Small intestine (tissue), 7 donors: ENCODE results near the gene RCOR2. TPM values are rescaled to one million over a fixed set of nuclear protein-coding genes. Genes with fewer than 3 reads are reported as not detected.

Source experiments
- DNase-seq, 2 donors: peaks; one replicate each; pipeline versions ENCODE4 v3.0.0 to v3.0.0-alpha.2; 2013
- FAIRE-seq: peaks from 2 replicates; lab custom pipeline; 2012; peaks lifted over from hg19 to GRCh38; lab: Jason Lieb, UNC
- H3K27ac ChIP-seq, 3 donors: one replicate each; pipeline ENCODE4 v1.5.1; 2013; ENCODE audit warnings: low read length in 2 of 3, mild to moderate bottlenecking in 2 of 3, control low read depth in 1 of 3, inconsistent platforms in 1 of 3, low read depth in 1 of 3, moderate library complexity in 1 of 3
- H3K27me3 ChIP-seq, 3 donors: one replicate each; pipeline ENCODE4 v1.6.1; 2013; ENCODE audit warnings: low read length in 3 of 3, inconsistent platforms in 1 of 3; ENCODE audit not compliant: control insufficient read depth in 3 of 3, insufficient read depth in 3 of 3
- H3K36me3 ChIP-seq, 3 donors: one replicate each; pipeline ENCODE4 v1.6.1; 2013; ENCODE audit warnings: low read length in 3 of 3, inconsistent platforms in 1 of 3, low read depth in 1 of 3, mild to moderate bottlenecking in 1 of 3, moderate library complexity in 1 of 3; ENCODE audit not compliant: control insufficient read depth in 3 of 3, insufficient read depth in 2 of 3
- H3K4me1 ChIP-seq, 3 donors: one replicate each; pipeline ENCODE4 v1.6.1; 2013; ENCODE audit warnings: low read length in 2 of 3, inconsistent platforms in 1 of 3, low read depth in 1 of 3, mild to moderate bottlenecking in 1 of 3, moderate library complexity in 1 of 3; ENCODE audit not compliant: control insufficient read depth in 3 of 3, insufficient read depth in 2 of 3
- H3K4me3 ChIP-seq, 3 donors: one replicate each; pipeline ENCODE4 v1.5.1; 2013; ENCODE audit warnings: low read length in 3 of 3, control low read depth in 1 of 3, inconsistent platforms in 1 of 3, low read depth in 1 of 3, mild to moderate bottlenecking in 1 of 3, moderate library complexity in 1 of 3
- H3K9me3 ChIP-seq, 2 donors: one replicate each; pipeline ENCODE4 v1.6.1; 2013; ENCODE audit warnings: low read depth in 1 of 2, low read length in 1 of 2; ENCODE audit not compliant: control insufficient read depth in 2 of 2, insufficient read depth in 1 of 2
- WGBS, 3 donors: extraction: QIAGEN DNeasy Blood & Tissue Kit; methylation state at CpG; one replicate each; pipeline ENCODE4 v1.1.7; 2013; 5-methylcytosine and 5-hydroxymethylcytosine counted together
- polyA plus RNA-seq, 4 donors: library from polyadenylated mRNA; stranded (reverse) in 3 of 4; unstranded in 1 of 4; fragments of 200-250 nt in 3 of 4; fragments of 120-200 nt in 1 of 4; gene quantifications; one replicate each; pipeline versions ENCODE4 v1.2.1 to v1.2.3, GENCODE V29; 2013
- donor health status: healthy with polysubstance abuse.
- donor health status: control.
- donor health status: control.
- donor health status: Bipolar disorder and iron deficiency.
- donor health status: healthy.

RCOR2 gene
- polyA plus RNA-seq, 4 donors: 1.3 to 5.0 (median 2.1) TPM; not detected in 1

GRCh38 chr11:63907808-63908530 is 9.0 kb downstream of the RCOR2 start:
- H3K27me3 ChIP-seq: no peaks in the 10 kb centered on the region
- H3K27ac ChIP-seq: no peak overlapping the region
- 89 to 92% (median 91%) methylated on average over 21 of the region's 21 CpGs for WGBS, 3 donors
- H3K9me3 ChIP-seq: no peaks in the 10 kb centered on the region
- FAIRE-seq: no peak
- no peak overlapping the region for H3K4me3 ChIP-seq
- peaks cover 21 to 96% (median 45%) of the 10 kb centered on the region in 3 donors for H3K36me3 ChIP-seq
- peaks cover 0 to 4% (median 0%) of the 10 kb centered on the region in 3 donors for H3K4me1 ChIP-seq
- DNase-seq: no peak

- H3K9me3 ChIP-seq: no peaks in the 10 kb centered on the region
- FAIRE-seq (no peak), DNase-seq (no peak)
- no peak overlapping the region for H3K27ac ChIP-seq
- H3K27me3 ChIP-seq: no peaks in the 10 kb centered on the region
- no peak overlapping the region for H3K4me3 ChIP-seq
- peaks cover 0 to 4% (median 0%) of the 10 kb centered on the region in 3 donors for H3K4me1 ChIP-seq
- H3K36me3 ChIP-seq: peaks cover 27 to 96% (median 49%) of the 10 kb centered on the region in 3 donors
- WGBS, 3 donors: 73 to 80% (median 78%) methylated on average over 6 of the region's 6 CpGs
These were observed 9.9 kb downstream of the RCOR2 start for GRCh38 chr11:63907063-63907462.

GRCh38 chr11:63906585-63906984 is 10.4 kb downstream of the RCOR2 start:
- FAIRE-seq (no peak), DNase-seq (peak in 1 of 2 donors; percentile 50)
- H3K27me3 ChIP-seq: no peaks in the 10 kb centered on the region
- no peak overlapping the region for H3K4me3 ChIP-seq
- no peak overlapping the region for H3K27ac ChIP-seq
- H3K36me3 ChIP-seq: peaks cover 28 to 100% (median 50%) of the 10 kb centered on the region in 3 donors
- WGBS, 3 donors: 80 to 83% (median 83%) methylated on average over 7 of the region's 7 CpGs
- no peaks in the 10 kb centered on the region for H3K9me3 ChIP-seq
- peaks cover 0 to 4% (median 0%) of the 10 kb centered on the region in 3 donors for H3K4me1 ChIP-seq

GRCh38 chr11:63906087-63906486 is 10.9 kb downstream of the RCOR2 start:
- Histone ChIP-seq H3K4me1 (peaks cover 0 to 4% (median 0%) of the 10 kb centered on the region in 3 donors), H3K4me3 (no peak overlapping the region), H3K27ac (no peak overlapping the region), H3K36me3 (peaks cover 27 to 99% (median 52%) of the 10 kb centered on the region in 3 donors), H3K27me3 (no peaks in the 10 kb centered on the region), H3K9me3 (no peaks in the 10 kb centered on the region)
- WGBS, 3 donors: 91 to 97% (median 92%) methylated on average over 4 of the region's 4 CpGs
- FAIRE-seq: no peak
- DNase-seq: no peak

GRCh38 chr11:63905179-63905578 is 11.8 kb downstream of the RCOR2 start:
- Histone ChIP-seq H3K27me3 (no peaks in the 10 kb centered on the region), H3K9me3 (no peaks in the 10 kb centered on the region), H3K4me1 (peaks cover 0 to 4% (median 0%) of the 10 kb centered on the region in 3 donors), H3K36me3 (peaks cover 36 to 99% (median 58%) of the 10 kb centered on the region in 3 donors), H3K4me3 (no peak overlapping the region), H3K27ac (no peak overlapping the region)
- DNase-seq: no peak
- 78 to 81% (median 81%) methylated on average over 6 of the region's 6 CpGs for WGBS, 3 donors
- no peak for FAIRE-seq

- no peak for FAIRE-seq
- 90 to 93% (median 92%) methylated on average over 13 of the region's 13 CpGs for WGBS, 3 donors
These were observed 12.2 kb downstream of the RCOR2 start for GRCh38 chr11:63904743-63905142.

GRCh38 chr11:63903884-63904283 is 13.1 kb downstream of the RCOR2 start:
- WGBS, 3 donors: 95 to 96% (median 96%) methylated on average over 14 of the region's 14 CpGs
- Histone ChIP-seq H3K4me1 (peaks cover 0 to 4% (median 0%) of the 10 kb centered on the region in 3 donors), H3K9me3 (no peaks in the 10 kb centered on the region), H3K36me3 (peaks cover 36 to 99% (median 67%) of the 10 kb centered on the region in 3 donors), H3K27ac (no peak overlapping the region), H3K4me3 (no peak overlapping the region), H3K27me3 (no peaks in the 10 kb centered on the region)
- no peak for DNase-seq
- FAIRE-seq: no peak

More at GRCh38 chr11:63904743-63905142, 12.2 kb downstream of the RCOR2 start:
- no peak for DNase-seq
- H3K9me3 ChIP-seq: no peaks in the 10 kb centered on the region
- peaks cover 39 to 99% (median 60%) of the 10 kb centered on the region in 3 donors for H3K36me3 ChIP-seq
- H3K4me3 ChIP-seq: no peak overlapping the region
- peaks cover 0 to 4% (median 0%) of the 10 kb centered on the region in 3 donors for H3K4me1 ChIP-seq
- no peak overlapping the region for H3K27ac ChIP-seq
- H3K27me3 ChIP-seq: no peaks in the 10 kb centered on the region

GRCh38 chr11:63901660-63902059 is 15.3 kb downstream of the RCOR2 start:
- FAIRE-seq: no peak

More at GRCh38 chr11:63901660-63902059, 15.3 kb downstream of the RCOR2 start:
- Histone ChIP-seq H3K27ac (no peak overlapping the region), H3K4me3 (no peak overlapping the region), H3K9me3 (no peaks in the 10 kb centered on the region), H3K4me1 (peaks cover 0 to 4% (median 0%) of the 10 kb centered on the region in 3 donors), H3K27me3 (no peaks in the 10 kb centered on the region), H3K36me3 (peaks cover 50 to 99% (median 71%) of the 10 kb centered on the region in 3 donors)
- 76% methylated on average over 3 of the region's 3 CpGs for WGBS, 3 donors
- no peak for DNase-seq
